ENCODE measurements around the gene TSPY9. TPM values are rescaled to one million over a fixed set of nuclear protein-coding genes. Genes with fewer than 3 reads are reported as not detected.
"Not testable (repeated sequence)": the region's sequence is repeated elsewhere in the genome, so short reads cannot be mapped to it uniquely, and the experiment has no call there.

The TSPY9 gene, protein sequence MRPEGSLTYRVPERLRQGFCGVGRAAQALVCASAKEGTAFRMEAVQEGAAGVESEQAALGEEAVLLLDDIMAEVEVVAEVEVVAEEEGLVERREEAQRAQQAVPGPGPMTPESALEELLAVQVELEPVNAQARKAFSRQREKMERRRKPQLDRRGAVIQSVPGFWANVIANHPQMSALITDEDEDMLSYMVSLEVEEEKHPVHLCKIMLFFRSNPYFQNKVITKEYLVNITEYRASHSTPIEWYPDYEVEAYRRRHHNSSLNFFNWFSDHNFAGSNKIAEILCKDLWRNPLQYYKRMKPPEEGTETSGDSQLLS
- not detected for total RNA-seq

DNA sequence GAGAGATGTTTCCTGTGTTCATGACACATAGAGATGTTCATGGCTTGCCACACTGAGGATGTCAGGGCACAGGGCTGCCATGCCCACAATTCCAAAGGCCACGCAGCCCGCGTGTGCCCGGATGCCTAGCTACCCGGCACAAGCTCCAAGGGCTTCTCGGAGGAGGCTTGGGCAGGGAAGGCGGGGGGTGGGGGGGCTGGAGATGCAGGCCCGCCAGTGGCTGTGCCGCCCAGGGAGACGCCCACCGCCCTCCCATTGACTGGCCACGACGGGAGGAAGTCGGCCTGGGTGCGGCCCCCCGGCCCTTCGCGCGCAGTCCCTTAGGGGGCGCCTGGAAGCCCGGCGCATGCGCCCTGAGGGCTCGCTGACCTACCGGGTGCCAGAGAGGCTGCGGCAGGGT lies at the start of gene TSPY9:
Gene TSPY9, plus strand, starts transcription at position 301 of the 400 bp plus-strand sequence. Its CDS starts 46 bp downstream, at position 347.
- TF ChIP-seq, protein P1, sequence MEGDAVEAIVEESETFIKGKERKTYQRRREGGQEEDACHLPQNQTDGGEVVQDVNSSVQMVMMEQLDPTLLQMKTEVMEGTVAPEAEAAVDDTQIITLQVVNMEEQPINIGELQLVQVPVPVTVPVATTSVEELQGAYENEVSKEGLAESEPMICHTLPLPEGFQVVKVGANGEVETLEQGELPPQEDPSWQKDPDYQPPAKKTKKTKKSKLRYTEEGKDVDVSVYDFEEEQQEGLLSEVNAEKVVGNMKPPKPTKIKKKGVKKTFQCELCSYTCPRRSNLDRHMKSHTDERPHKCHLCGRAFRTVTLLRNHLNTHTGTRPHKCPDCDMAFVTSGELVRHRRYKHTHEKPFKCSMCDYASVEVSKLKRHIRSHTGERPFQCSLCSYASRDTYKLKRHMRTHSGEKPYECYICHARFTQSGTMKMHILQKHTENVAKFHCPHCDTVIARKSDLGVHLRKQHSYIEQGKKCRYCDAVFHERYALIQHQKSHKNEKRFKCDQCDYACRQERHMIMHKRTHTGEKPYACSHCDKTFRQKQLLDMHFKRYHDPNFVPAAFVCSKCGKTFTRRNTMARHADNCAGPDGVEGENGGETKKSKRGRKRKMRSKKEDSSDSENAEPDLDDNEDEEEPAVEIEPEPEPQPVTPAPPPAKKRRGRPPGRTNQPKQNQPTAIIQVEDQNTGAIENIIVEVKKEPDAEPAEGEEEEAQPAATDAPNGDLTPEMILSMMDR (IDR thresholded peaks at IDR 0.05; ENCODE audit: low read depth): not testable (repeated sequence)

DNA sequence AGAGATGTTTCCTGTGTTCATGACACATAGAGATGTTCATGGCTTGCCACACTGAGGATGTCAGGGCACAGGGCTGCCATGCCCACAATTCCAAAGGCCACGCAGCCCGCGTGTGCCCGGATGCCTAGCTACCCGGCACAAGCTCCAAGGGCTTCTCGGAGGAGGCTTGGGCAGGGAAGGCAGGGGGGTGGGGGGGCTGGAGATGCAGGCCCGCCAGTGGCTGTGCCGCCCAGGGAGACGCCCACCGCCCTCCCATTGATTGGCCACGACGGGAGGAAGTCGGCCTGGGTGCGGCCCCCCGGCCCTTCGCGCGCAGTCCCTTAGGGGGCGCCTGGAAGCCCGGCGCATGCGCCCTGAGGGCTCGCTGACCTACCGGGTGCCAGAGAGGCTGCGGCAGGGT lies 20.4 kb upstream of the TSPY9 start, which contains the start of gene TSPY1:
Gene TSPY1, plus strand, starts transcription at position 301 of the 400 bp plus-strand sequence. Its CDS starts 46 bp downstream, at position 347.
- TF ChIP-seq, protein P1 (IDR thresholded peaks at IDR 0.05; ENCODE audit: low read depth): not testable (repeated sequence)

DNA sequence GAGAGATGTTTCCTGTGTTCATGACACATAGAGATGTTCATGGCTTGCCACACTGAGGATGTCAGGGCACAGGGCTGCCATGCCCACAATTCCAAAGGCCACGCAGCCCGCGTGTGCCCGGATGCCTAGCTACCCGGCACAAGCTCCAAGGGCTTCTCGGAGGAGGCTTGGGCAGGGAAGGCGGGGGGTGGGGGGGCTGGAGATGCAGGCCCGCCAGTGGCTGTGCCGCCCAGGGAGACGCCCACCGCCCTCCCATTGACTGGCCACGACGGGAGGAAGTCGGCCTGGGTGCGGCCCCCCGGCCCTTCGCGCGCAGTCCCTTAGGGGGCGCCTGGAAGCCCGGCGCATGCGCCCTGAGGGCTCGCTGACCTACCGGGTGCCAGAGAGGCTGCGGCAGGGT lies 40.5 kb downstream of the TSPY9 start, which contains the start of gene TSPY10:
Gene TSPY10, plus strand, starts transcription at position 301 of the 400 bp plus-strand sequence. Its CDS starts 46 bp downstream, at position 347.
- TF ChIP-seq, protein P1 (IDR thresholded peaks at IDR 0.05; ENCODE audit: low read depth): not testable (repeated sequence)

Other genes with a start within 250 kb of the TSPY9 start
- gene TSPY4, start 149.8 kb upstream of the TSPY9 start, total RNA-seq: not detected
- gene TSPY8, start 129.5 kb upstream of the TSPY9 start, total RNA-seq: not detected
- gene TSPY3, start 88.8 kb upstream of the TSPY9 start, total RNA-seq: not detected
- not detected for gene TSPY1, start 20.3 kb upstream of the TSPY9 start, total RNA-seq
- gene TSPY10, start 40.6 kb downstream of the TSPY9 start, total RNA-seq: not detected